ENCODE measurements around the gene STUB1. TPM values are rescaled to one million over a fixed set of nuclear protein-coding genes. Genes with fewer than 3 reads are reported as not detected.

Gene STUB1
- total and polyA plus RNA-seq, 2 experiments from 2014 or later: 91.7 to 108 TPM

DNA sequence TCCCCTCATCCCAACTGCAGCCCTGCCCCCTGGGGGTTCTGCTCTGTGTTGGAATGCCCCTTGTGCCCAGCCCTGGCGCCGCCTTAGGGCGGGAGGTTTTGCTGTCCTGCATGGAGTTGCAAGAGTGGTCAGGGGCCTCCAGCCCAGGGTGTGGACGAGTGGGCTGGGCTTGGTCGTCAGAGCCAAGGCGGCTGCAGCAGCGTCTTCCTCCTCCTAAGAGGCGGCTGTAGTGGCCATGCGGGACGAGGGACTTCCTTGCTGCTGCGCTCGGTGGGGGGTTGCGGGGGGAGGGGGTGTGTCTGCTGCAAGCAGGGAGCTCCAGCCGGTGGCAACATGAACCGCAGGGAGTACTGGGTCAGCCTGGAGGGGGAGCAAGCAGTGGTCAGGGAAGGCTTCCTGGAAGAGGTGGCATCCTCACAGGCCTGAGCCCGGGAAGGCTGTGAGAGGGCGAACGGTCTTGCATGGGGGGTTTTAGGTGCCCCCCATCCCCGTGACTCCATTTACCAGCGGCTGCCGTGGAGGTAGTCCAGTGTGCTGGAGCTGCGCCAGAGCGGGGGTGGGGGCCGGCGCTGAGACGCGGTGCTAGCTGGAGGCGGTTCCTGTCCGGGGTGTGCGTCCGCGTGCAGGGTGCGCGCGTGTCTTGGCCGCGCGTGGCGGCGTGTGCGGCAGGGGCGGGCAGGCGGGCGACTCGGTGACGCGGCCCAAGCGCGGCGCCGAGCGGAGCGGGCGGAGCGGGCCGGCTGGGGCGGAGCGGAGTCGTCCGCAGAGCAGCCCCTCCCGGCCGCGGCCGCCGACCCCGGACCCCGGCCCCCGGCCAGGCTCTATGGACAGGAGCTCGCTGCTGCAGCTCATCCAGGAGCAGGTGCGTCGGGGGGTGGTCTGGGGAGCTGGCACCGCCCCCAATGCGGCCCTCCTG lies 5.0 kb upstream of the STUB1 start, which contains the start of gene RHBDL1:
RHBDL1 (plus strand) TSS at position 704 of the 916 bp plus-strand sequence; CDS start at position 824, 120 bp downstream.
- Mint-ChIP-seq H3K27me3 (ENCODE audit: insufficient read depth, low read depth, poor library complexity) (peaks cover 10% of the 10 kb centered on the region), H3K27ac (no peak within 1 kb of the TSS), H3K4me3 (peak within 1 kb of the TSS; percentile 72), H3K36me3 (ENCODE audit: low read depth) (peaks cover 14% of the 10 kb centered on the region; the same call in 2 of the 3 replicates), H3K9me3 (no peaks in the 10 kb centered on the region; the same call in 2 of the 3 replicates), H3K4me1 (peaks cover 17% of the 10 kb centered on the region)
- Histone ChIP-seq H3F3A (replicated peaks; ENCODE audit: low read depth) (peaks cover 17% of the 10 kb centered on the region), H2AFZ (no peak within 1 kb of the TSS), H3K27me3 (ENCODE audit: insufficient read depth) (no peaks in the 10 kb centered on the region), H3K79me2 (replicated peaks; ENCODE audit: insufficient read depth) (no peaks in the 10 kb centered on the region), H3K9me2 (ENCODE audit: insufficient read depth) (no peaks in the 10 kb centered on the region), H3K4me2 (peak within 1 kb of the TSS; percentile 86), H3K36me3 (ENCODE audit: insufficient read depth) (peaks cover 5% of the 10 kb centered on the region; the same call in 1 of the 2 replicates), H3K4me3 (peak within 1 kb of the TSS; percentile 66), H4K20me1 (replicated peaks; ENCODE audit: insufficient read depth) (peaks cover 3% of the 10 kb centered on the region; the same call in 1 of the 2 replicates), H3K4me1 (ENCODE audit: insufficient read depth) (peaks cover 11% of the 10 kb centered on the region; the same call in 1 of the 2 replicates), H3K27ac (ENCODE audit: low read depth) (no peak within 1 kb of the TSS)
- TF ChIP-seq POLR2AphosphoS5 (IDR thresholded peaks at IDR 0.05; ENCODE audit: low read depth) (0 out of 2 replicates have a peak, but pooled peaks have one; percentile 16), STAT1 (IDR thresholded peaks at IDR 0.05; ENCODE audit: unreplicated experiment) (no peak)
- TF ChIP-seq, protein P1, sequence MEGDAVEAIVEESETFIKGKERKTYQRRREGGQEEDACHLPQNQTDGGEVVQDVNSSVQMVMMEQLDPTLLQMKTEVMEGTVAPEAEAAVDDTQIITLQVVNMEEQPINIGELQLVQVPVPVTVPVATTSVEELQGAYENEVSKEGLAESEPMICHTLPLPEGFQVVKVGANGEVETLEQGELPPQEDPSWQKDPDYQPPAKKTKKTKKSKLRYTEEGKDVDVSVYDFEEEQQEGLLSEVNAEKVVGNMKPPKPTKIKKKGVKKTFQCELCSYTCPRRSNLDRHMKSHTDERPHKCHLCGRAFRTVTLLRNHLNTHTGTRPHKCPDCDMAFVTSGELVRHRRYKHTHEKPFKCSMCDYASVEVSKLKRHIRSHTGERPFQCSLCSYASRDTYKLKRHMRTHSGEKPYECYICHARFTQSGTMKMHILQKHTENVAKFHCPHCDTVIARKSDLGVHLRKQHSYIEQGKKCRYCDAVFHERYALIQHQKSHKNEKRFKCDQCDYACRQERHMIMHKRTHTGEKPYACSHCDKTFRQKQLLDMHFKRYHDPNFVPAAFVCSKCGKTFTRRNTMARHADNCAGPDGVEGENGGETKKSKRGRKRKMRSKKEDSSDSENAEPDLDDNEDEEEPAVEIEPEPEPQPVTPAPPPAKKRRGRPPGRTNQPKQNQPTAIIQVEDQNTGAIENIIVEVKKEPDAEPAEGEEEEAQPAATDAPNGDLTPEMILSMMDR (conservative IDR thresholded peaks at IDR 0.05; ENCODE audit: low read depth in 2 of 2): peak in 1 of 2 experiments; percentile 31; a peak in 1 of 4 replicates
- DNase-seq (ENCODE audit: low spot score) (peak; percentile 80), ATAC-seq (peak; percentile 5)

DNA sequence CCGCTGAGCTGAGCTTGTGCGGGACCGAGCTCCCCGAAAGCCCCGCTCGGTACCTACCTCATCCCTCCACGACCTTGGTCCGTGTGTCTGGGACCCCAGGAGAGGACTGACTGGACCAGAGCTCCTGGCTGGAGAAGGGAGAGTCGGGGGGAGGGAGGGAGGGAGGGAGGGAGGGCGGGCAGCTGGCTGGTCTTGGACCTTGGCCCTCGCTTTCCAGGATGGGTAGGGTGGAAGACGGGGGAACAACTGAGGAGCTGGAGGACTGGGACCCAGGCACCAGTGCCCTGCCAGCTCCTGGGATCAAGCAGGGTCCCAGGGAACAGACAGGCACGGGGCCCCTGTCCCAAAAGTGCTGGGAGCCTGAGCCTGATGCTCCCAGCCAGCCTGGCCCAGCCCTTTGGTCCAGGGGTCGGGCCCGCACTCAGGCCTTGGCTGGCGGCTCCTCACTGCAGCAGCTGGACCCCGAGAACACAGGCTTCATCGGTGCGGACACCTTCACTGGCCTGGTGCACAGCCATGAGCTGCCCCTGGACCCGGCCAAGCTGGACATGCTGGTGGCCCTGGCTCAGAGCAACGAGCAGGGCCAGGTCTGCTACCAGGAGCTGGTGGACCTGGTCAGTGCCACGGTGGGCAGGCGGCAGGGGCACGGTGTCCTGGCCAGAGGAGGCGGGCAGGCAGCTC lies 4.2 kb upstream of the STUB1 start:
- Histone ChIP-seq H3K9me2 (ENCODE audit: insufficient read depth) (no peaks in the 10 kb centered on the region), H3K79me2 (replicated peaks; ENCODE audit: insufficient read depth) (peaks cover 4% of the 10 kb centered on the region; the same call in 1 of the 2 replicates), H3K4me3 (peak overlapping the region; percentile 66), H4K20me1 (replicated peaks; ENCODE audit: insufficient read depth) (peaks cover 3% of the 10 kb centered on the region), H2AFZ (no peak overlapping the region), H3K4me1 (ENCODE audit: insufficient read depth) (peaks cover 11% of the 10 kb centered on the region; the same call in 1 of the 2 replicates), H3K27me3 (ENCODE audit: insufficient read depth) (no peaks in the 10 kb centered on the region), H3F3A (replicated peaks; ENCODE audit: low read depth) (peaks cover 18% of the 10 kb centered on the region), H3K27ac (ENCODE audit: low read depth) (no peak overlapping the region), H3K4me2 (peak overlapping the region; percentile 86), H3K36me3 (ENCODE audit: insufficient read depth) (peaks cover under 1% of the 10 kb centered on the region; the same call in 1 of the 2 replicates)
- Mint-ChIP-seq H3K4me3 (0 out of 3 replicates have a peak overlapping the region, but pooled peaks have one; percentile 40), H3K27me3 (ENCODE audit: insufficient read depth, low read depth, poor library complexity) (peaks cover 12% of the 10 kb centered on the region), H3K4me1 (peaks cover 18% of the 10 kb centered on the region), H3K36me3 (ENCODE audit: low read depth) (peaks cover 9% of the 10 kb centered on the region; the same call in 2 of the 3 replicates), H3K27ac (no peak overlapping the region), H3K9me3 (no peaks in the 10 kb centered on the region; the same call in 2 of the 3 replicates)
- peak; percentile 36 for DNase-seq (ENCODE audit: low spot score)
- no peak; the same call in 2 of the 3 replicates for ATAC-seq
- no peak for TF ChIP-seq ZNF114 (CRISPR knock-in tag; IDR thresholded peaks at IDR 0.05)
- TF ChIP-seq NANOG (IDR thresholded peaks at IDR 0.05; ENCODE audit: borderline replicate concordance): no peak
- TF ChIP-seq, protein P2, sequence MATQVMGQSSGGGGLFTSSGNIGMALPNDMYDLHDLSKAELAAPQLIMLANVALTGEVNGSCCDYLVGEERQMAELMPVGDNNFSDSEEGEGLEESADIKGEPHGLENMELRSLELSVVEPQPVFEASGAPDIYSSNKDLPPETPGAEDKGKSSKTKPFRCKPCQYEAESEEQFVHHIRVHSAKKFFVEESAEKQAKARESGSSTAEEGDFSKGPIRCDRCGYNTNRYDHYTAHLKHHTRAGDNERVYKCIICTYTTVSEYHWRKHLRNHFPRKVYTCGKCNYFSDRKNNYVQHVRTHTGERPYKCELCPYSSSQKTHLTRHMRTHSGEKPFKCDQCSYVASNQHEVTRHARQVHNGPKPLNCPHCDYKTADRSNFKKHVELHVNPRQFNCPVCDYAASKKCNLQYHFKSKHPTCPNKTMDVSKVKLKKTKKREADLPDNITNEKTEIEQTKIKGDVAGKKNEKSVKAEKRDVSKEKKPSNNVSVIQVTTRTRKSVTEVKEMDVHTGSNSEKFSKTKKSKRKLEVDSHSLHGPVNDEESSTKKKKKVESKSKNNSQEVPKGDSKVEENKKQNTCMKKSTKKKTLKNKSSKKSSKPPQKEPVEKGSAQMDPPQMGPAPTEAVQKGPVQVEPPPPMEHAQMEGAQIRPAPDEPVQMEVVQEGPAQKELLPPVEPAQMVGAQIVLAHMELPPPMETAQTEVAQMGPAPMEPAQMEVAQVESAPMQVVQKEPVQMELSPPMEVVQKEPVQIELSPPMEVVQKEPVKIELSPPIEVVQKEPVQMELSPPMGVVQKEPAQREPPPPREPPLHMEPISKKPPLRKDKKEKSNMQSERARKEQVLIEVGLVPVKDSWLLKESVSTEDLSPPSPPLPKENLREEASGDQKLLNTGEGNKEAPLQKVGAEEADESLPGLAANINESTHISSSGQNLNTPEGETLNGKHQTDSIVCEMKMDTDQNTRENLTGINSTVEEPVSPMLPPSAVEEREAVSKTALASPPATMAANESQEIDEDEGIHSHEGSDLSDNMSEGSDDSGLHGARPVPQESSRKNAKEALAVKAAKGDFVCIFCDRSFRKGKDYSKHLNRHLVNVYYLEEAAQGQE (IDR thresholded peaks at IDR 0.05; ENCODE audit: unreplicated experiment): no peak

All from GM23338 (cell line).